Nephron progenitor cell (in vitro differentiated cells): ENCODE results near the gene AP1B1.
"Not testable (repeated sequence)": the region's sequence is repeated elsewhere in the genome, so short reads cannot be mapped to it uniquely, and the experiment has no call there.

Experiments
- DNase-seq: peaks from one replicate; pipeline ENCODE4 v3.0.0; 2021
- H3K27ac Mint-ChIP-seq: 2 replicates; pipeline ENCODE4 v1.8.0; 2021; ENCODE audit warnings: mild to moderate bottlenecking, moderate library complexity, mixed read lengths
- H3K27me3 Mint-ChIP-seq: 2 replicates; pipeline ENCODE4 v1.8.0; 2021; ENCODE audit warnings: mild to moderate bottlenecking, low read depth, mixed read lengths; ENCODE audit not compliant: poor library complexity
- H3K36me3 Mint-ChIP-seq: 2 replicates; pipeline ENCODE4 v1.8.0; 2021; ENCODE audit warnings: low read depth, mixed read lengths
- H3K4me1 Mint-ChIP-seq: 2 replicates; pipeline ENCODE4 v1.8.0; 2021; ENCODE audit warnings: mixed read lengths
- H3K4me3 Mint-ChIP-seq: 2 replicates; pipeline ENCODE4 v1.8.0; 2021; ENCODE audit warnings: mild to moderate bottlenecking, moderate library complexity, mixed read lengths
- H3K9me3 Mint-ChIP-seq: 2 replicates; pipeline ENCODE4 v1.8.0; 2021; ENCODE audit warnings: mild to moderate bottlenecking, moderate library complexity, mixed read lengths
- CTCF ChIP-seq: fragments of 200-600 bp; sonication (generic); IDR thresholded peaks from 2 replicates; pipeline ENCODE4 v1.5.0; 2021; ENCODE audit warnings: antibody characterized with exemption

AP1B1 gene

GRCh38 chr22:29348041-29348440 is 40.3 kb downstream of the AP1B1 start:
- peaks cover 35% of the 10 kb centered on the region for H3K36me3 Mint-ChIP-seq

GRCh38 chr22:29346659-29347058 is 41.7 kb downstream of the AP1B1 start:
- Mint-ChIP-seq H3K36me3 (peaks cover 38% of the 10 kb centered on the region), H3K4me1 (peaks cover 26% of the 10 kb centered on the region), H3K27ac (no peak overlapping the region), H3K27me3 (peaks cover 4% of the 10 kb centered on the region), H3K4me3 (no peak overlapping the region), H3K9me3 (no peaks in the 10 kb centered on the region)
- no peak for DNase-seq
- TF ChIP-seq CTCF, result no peak

More at GRCh38 chr22:29348041-29348440, 40.3 kb downstream of the AP1B1 start:
- H3K4me1 Mint-ChIP-seq, result peaks cover 20% of the 10 kb centered on the region
- no peak overlapping the region for H3K27ac Mint-ChIP-seq
- no peaks in the 10 kb centered on the region for H3K9me3 Mint-ChIP-seq
- TF ChIP-seq CTCF, result no peak
- peaks cover 4% of the 10 kb centered on the region for H3K27me3 Mint-ChIP-seq
- DNase-seq, result no peak
- no peak overlapping the region for H3K4me3 Mint-ChIP-seq

DNA sequence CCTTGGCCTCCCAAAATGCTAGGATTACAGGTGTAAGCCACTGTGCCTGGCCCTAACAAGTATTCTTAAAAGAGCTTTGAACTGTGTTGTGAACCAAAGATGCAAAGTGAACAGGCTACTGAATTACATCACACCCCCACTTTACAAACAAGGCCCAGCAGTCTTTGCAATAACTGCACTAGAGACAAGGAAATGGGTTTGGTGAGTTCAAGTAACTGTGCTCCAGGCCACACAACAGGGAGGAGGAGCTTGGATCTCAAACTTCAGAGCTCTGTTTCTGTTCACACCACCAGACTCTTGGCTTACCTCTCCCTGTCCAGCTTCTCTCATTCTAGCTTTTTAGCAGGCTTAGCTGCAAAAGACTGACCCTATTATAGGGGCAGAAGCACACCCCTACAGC is 42.4 kb downstream of the AP1B1 start:
- no peaks in the 10 kb centered on the region for H3K9me3 Mint-ChIP-seq
- no peak overlapping the region for H3K4me3 Mint-ChIP-seq
- H3K36me3 Mint-ChIP-seq, result peaks cover 31% of the 10 kb centered on the region
- H3K4me1 Mint-ChIP-seq, result peaks cover 26% of the 10 kb centered on the region
- H3K27ac Mint-ChIP-seq, result peak overlapping the region; percentile 42
- no peak for TF ChIP-seq CTCF
- DNase-seq, result no peak
- peaks cover 4% of the 10 kb centered on the region for H3K27me3 Mint-ChIP-seq

DNA sequence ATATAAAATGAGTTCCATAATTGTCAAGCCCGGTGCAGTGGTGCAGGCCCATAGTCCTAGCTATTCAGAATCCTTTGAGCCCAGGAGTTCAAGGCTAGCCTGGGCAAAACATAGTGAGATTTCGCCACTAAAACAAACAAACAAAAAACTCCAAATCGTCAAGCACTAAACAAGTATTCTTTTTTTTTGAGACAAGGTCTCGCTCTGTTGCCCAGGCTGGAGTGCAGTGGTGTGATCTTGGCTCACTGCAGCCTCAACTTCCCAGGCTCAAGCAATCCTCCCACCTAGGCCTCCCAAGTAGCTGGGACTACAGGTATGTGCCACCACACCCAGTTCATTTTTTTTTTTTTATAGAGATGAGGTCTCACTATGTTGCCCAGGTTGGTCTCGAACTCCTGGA is 43.5 kb downstream of the AP1B1 start:
- H3K9me3 Mint-ChIP-seq, result not testable (repeated sequence)

GRCh38 chr22:29344137-29344536 is 44.2 kb downstream of the AP1B1 start:
- H3K4me3 Mint-ChIP-seq, result no peak overlapping the region

More for the DNA sequence above, 43.5 kb downstream of the AP1B1 start:
- H3K4me3 Mint-ChIP-seq, H3K27ac Mint-ChIP-seq, H3K27me3 Mint-ChIP-seq, DNase-seq: not testable (repeated sequence)
- Mint-ChIP-seq H3K4me1 (peaks cover 26% of the 10 kb centered on the region), H3K36me3 (peaks cover 27% of the 10 kb centered on the region)

GRCh38 chr22:29343313-29343805 is 45.0 kb downstream of the AP1B1 start:
- Mint-ChIP-seq H3K27ac (no peak overlapping the region), H3K36me3 (peaks cover 28% of the 10 kb centered on the region), H3K4me3 (no peak overlapping the region), H3K27me3 (peaks cover 4% of the 10 kb centered on the region), H3K4me1 (peaks cover 26% of the 10 kb centered on the region), H3K9me3 (no peaks in the 10 kb centered on the region)
- DNase-seq, result peak; percentile 33
- TF ChIP-seq CTCF, result no peak

More at GRCh38 chr22:29344137-29344536, 44.2 kb downstream of the AP1B1 start:
- H3K9me3 Mint-ChIP-seq, result no peaks in the 10 kb centered on the region
- H3K4me1 Mint-ChIP-seq, result peaks cover 26% of the 10 kb centered on the region
- peaks cover 29% of the 10 kb centered on the region for H3K36me3 Mint-ChIP-seq
- peaks cover 4% of the 10 kb centered on the region for H3K27me3 Mint-ChIP-seq
- no peak for DNase-seq
- no peak for TF ChIP-seq CTCF
- H3K27ac Mint-ChIP-seq, result no peak overlapping the region
